Activated T-cell treated with anti-CD3 and anti-CD28 coated beads for 24 hours (primary cell): ENCODE results near the gene SDS.

Experiments
- DNase-seq: peaks from one replicate; pipeline ENCODE4 v3.0.0-alpha.2; 2020; ENCODE audit warnings: low read depth

SDS gene

DNA sequence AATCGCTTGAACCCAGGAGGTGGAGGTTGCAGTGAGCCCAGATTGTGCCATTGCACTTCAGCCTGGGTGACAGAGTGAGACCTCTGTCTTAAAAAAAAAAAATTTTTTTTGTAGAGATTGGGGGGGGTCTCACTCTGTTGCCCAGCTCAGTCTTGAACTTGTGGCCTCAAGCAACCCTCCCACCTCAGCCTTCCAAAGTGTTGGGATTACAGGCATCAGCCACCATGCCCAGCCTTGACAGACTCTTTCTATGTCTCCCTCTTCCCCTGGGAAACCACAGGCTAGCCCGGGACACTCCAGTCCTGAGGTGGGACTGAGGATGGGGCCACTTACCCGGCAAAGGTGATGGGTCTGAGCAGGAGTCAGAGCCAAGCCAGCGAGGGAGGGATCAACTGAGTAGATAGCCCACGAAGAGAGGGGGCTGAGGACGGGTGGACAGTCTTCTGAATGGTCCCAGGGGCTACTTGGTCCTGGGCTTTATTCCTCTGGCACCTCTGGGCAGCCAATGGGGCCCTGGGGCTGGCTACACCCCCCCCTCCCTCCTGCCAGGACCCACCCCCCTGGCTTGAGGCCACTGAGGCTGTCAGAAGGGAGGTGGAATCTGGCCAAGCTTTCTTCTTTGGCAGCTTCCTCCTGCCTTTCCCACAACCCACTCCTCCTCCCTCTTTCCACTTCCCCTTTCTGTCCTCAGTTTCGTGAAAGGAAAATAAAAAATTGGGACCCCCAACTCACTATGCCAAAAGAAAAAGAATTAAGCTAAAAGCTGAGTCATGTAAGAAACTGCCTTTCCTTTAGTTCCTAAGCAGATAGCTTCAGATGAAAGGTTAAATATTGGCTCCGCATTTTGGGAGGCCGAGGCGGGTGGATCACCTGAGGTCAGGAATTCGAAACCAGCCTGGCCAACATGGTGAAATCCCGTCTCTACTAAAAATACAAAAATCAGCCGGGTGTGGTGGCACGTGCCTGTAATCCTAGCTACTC, at the start of gene SDS:
SDS (minus strand) TSS at position 453 of the 981 bp plus-strand sequence. CDS start 4,179 bp downstream, outside the sequence.
- no peak for DNase-seq

DNA sequence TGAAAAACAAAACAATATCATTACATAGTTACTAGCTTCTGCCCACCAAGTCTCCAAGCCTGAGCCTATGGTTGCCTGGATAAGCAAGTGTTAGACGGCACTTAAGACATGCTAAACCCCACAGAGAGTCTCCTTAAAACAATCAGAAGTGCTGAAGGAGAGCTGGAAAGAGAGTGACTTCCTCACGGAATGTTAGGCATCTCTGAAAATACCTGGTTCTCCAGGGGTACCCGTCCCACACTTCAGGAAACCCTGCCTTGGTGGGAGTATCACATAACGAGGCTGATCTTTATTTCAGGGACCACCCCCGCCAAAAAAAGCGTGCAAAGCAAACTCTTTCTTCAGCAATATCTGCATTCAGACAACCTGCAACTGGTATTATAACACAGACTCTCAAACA, 49.6 kb upstream of the SDS start:
- DNase-seq, result no peak

DNA sequence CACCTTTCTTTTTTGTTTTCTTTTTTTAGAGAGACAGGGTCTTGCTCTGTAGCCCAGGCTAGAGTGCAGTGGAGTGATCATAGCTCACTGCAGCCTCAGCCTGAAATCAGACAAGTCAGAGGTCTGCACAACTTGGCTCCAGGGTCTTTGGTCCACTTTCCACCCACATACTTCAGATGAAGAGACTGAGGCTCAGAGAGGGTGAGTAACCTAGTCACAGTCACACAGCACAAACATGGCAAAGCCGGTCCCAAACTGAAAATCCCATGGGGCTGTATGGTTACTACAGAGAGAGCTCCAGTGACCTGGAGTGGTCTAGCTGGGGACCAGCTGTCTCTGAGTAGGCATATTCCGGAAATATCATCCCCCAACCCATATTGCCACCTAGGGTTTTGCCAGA, 48.8 kb upstream of the SDS start:
- no peak for DNase-seq

- DNase-seq, result no peak
These were observed 46.2 kb upstream of the SDS start for GRCh38 chr12:113449839-113450238.

GRCh38 chr12:113449299-113449698, 45.6 kb upstream of the SDS start:
- no peak for DNase-seq

GRCh38 chr12:113448873-113449272, 45.2 kb upstream of the SDS start:
- no peak for DNase-seq

DNA sequence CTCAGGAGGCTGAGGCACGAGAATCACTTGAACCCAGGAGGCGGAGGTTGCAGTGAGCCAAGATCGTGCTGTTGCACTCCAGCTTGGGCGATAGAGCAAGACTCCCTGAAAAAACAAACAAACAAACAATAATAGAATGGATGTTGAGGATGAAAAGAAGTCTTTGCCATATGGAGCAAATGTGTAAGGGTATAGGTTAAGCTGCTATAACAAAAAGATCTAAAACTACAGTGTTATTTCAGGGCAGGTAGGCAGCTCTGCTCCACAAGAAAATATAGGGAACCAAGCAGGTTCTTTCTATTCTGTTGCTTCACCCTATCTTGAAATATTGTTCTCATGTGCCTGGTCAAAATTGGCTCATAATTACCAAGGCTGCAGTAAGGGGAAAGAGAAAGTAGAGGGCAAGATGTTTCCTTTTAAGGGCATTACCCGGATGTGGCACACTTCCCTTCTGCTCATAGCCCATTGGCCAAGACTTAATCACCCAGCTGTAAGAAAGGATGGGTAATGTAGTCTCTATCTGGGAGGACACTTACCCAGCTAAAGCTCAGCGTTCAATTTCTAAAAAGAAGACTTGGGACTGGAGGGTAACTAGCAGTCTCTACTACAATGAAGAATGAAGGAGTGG, 42.0 kb upstream of the SDS start:
- DNase-seq, result no peak

DNA sequence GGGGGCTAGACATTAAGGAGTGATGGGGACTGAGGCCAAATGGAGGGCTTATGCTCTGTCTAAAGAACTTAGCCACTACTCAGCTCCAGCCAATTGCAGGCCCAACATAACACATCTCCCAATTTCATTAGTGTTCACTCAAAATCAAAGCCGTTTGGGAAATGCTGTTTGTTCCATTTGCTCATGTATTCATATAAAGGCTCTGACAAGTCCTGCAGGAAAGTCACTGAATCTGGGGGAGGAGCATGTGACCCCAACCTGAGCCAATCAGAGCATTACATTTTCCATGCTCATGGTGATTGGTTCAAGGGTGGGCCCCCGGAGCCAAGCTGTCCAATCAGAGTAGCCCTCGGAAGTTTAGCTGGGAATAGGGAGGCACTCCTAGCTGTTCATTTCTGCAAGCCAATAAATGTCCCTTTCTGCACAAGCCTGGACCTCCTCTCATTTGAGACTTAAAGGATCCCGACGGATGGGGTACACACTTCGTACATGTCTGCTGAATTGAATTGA, 39.4 kb upstream of the SDS start:
- no peak for DNase-seq

- DNase-seq, result no peak
These were observed 37.5 kb upstream of the SDS start for GRCh38 chr12:113440947-113441782.

DNA sequence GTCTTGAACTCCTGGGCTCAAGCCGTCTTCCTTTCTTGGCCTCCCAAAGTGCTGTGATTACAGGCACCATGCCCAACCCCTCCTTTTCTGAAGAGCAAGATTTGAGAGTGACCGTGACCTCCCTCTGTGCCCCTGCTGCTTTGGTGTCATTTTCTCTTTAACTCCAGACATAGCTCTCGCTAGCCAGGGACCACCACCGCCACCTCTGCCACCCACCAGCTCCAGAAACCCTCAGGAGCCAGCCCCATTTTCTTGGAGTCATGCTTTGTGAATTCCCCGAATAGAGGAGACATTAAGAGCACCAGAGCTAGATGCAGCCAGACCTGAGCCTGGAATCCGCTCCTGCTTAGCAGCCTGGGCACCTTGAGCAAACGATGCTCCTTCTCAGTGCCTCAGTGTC, 36.6 kb upstream of the SDS start:
- no peak for DNase-seq

GRCh38 chr12:113439606-113440030, 35.9 kb upstream of the SDS start:
- DNase-seq, result no peak

- DNase-seq, result no peak
These were observed 35.6 kb upstream of the SDS start for GRCh38 chr12:113439301-113439597.

DNA sequence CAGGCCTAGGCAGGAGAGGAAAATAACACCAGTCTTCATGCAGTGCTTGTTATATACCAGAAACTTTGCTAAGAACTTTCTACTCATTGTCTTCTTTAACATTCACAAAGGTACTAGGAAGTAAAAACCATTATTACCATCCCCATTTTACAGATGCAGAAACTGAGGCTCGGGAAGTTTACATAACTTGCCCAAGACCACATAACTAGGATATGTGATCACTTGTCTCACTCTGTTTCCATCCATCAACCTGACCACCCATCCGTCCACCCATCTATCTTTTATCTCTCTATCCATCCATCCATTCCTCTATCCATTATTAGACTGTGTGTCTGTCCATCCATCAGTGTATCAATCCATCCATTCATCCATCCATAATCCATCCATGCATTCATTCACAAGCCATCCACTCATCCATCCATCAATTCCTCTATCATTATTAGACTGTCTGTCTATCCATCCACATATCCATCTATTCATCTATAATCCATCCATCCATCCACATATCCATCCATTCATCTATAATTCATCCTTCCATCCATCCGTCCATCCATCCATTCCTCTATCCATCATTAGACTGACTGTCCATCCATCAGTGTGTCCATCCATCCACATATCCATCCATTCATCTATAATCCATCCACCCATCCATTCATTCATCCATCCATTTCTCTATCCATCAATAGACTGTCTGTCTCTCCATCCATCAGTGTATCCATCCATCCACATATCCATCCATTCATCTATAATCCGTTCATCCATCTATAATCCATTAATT, 35.0 kb upstream of the SDS start:
- no peak for DNase-seq

- DNase-seq, result no peak
These were observed 34.0 kb upstream of the SDS start for GRCh38 chr12:113437729-113438100.

DNA sequence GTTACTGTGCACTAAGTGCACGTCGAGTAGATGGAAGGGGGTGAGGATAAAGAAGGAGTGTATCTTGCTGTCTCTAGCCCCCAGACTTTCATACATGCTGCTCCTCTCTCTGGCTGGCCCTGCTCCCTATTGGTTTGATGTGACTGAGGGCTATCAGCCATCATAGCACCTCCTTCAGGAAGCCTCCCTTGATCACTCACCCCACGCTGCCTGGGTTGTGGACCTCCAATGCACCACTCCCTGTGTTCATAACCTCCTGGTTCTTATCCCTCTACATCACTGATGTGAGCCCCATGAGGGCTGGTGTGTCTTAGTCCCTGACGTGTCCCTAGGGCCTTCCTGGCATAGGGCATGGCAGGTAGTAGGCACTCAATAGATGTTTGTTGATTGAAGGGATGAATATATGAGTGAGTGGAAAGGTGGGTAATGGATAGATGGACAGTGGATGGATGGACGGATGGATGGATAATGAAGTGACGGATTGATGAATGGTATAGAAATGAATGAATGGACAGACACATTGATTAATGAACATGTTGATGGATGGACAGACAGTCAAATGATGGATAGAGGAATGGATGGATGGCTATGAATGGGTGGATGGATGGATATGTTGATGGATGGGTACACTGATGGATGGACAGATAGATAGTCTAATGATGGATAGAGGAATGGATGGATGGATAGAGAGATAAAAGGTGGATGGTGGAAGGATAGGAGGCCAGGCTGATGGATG, 33.5 kb upstream of the SDS start:
- no peak for DNase-seq

- no peak for DNase-seq
These were observed 32.9 kb upstream of the SDS start for GRCh38 chr12:113436586-113436985.

DNA sequence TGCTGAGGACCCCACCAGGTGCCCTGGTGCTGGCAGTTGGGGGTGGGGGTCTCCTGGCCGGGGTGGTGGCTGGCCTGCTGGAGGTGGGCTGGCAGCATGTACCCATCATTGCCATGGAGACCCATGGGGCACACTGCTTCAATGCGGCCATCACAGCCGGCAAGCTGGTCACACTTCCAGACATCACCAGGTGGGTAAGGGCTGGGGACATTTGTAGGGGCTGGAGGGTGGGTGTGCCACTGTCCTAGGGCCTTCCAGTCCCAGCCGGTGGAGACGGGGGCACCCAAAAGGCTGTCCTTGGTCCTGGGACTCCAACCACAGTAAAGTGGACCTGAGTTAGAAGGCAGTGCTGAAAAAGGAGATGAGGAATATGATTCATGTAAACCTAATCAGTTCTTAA, 31.7 kb upstream of the SDS start:
- DNase-seq, result no peak

DNA sequence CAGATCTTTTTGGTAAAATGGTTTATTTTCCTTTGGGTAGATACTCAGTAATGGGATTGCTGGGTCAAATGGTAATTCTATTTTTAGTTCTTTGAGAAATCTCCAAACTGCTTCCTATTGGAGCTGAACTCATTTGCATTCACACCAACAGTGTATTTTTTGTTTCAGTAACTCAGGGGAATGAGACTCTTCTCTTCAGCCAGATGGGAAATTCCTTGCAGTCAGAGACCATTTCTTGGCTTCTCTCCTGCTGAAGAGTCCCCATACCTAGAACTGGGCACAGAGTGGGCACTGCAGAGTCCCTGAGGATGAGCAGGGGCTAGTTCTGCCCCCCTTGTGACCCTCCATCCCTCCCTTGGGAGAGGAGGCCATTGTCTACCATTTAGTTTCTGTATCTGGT, 29.3 kb upstream of the SDS start:
- DNase-seq, result no peak

DNA sequence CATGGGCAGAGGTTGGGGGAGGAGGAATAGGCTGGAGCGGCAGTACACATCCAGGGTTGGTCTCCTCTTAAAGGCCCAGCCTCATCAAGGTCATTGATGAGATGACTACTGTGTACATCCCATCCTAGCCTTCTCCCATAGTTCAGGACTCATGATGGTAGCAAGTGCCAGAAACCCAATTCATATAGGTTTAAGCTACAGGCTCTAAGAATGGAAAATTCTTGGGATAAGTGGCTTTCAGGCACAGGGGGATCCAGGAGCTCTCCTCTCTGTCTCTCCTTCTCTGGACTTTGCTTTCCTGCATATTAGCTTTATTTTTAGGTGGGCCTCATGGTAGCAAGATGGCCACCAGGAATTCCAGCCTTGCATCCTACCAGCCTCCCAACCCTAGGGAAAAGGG, 24.8 kb upstream of the SDS start:
- no peak for DNase-seq

DNA sequence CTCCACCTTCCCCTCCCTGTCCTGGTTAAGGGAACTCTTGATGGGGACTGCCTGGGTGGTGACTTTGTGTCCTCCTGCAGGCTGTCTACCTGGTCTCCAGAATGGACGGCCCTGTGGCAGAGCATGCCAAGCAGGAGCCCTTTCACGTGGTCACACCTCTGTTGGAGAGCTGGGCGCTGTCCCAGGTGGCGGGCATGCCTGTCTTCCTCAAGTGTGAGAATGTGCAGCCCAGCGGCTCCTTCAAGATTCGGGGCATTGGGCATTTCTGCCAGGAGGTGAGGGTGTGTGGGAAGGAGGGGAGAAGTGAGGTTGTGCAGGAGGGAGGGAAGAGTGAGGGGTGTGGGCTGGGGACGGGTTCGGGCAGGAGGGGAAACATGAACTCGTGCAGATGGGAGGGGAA, 24.2 kb upstream of the SDS start:
- DNase-seq, result no peak

GRCh38 chr12:113425960-113426453, 22.3 kb upstream of the SDS start:
- DNase-seq, result no peak
